GM21447 (cell line): ENCODE results near the gene STX19.
"Not testable (repeated sequence)": the region's sequence is repeated elsewhere in the genome, so short reads cannot be mapped to it uniquely, and the experiment has no call there.

Source experiments
- ATAC-seq: cut with Tn5 transposase; IDR thresholded peaks from one replicate; pipeline ENCODE4 v1.9.1; 2021; ENCODE audit not compliant: unreplicated experiment

The STX19 gene

GRCh38 chr3:93979850-93980676 lies 48.3 kb downstream of the STX19 start, which contains the start of gene ARL13B:
TSS of gene ARL13B (plus strand) at chr3:93980155. CDS start at chr3:93980424, 269 bp downstream.
- peak; percentile 100 for ATAC-seq

GRCh38 chr3:93973131-93974126 lies 55.0 kb downstream of the STX19 start, which contains the start of gene PROS1:
TSS of gene PROS1 (minus strand) at chr3:93973896. CDS start at chr3:93973749, 147 bp downstream.
- peak; percentile 73 for ATAC-seq

GRCh38 chr3:93969997-93970396 lies 58.4 kb downstream of the STX19 start:
- ATAC-seq: no peak

GRCh38 chr3:93969443-93969842 lies 59.0 kb downstream of the STX19 start:
- ATAC-seq: no peak

GRCh38 chr3:93965106-93965505 lies 63.3 kb downstream of the STX19 start:
- ATAC-seq: not testable (repeated sequence)
